COR-L47 (cell line): ENCODE measurements around the gene NPHP1.
"Not testable (repeated sequence)": the region's sequence is repeated elsewhere in the genome, so short reads cannot be mapped to it uniquely, and the experiment has no call there.

Experiments used
- DNase-seq: peaks from one replicate; lab custom pipeline; 2025; lab: John Stamatoyannopoulos, UW

Gene NPHP1

GRCh38 chr2:110197452-110197851 lies 7.4 kb downstream of the NPHP1 start:
- DNase-seq, result no peak

GRCh38 chr2:110190169-110190568 lies 14.6 kb downstream of the NPHP1 start:
- DNase-seq, result not testable (repeated sequence)

- no peak for DNase-seq
Observed at GRCh38 chr2:110182449-110182848, 22.4 kb downstream of the NPHP1 start.

- DNase-seq, result no peak
Observed at GRCh38 chr2:110180036-110180435, 24.8 kb downstream of the NPHP1 start.

- DNase-seq, result no peak
Observed at GRCh38 chr2:110173523-110173922, 31.3 kb downstream of the NPHP1 start.

GRCh38 chr2:110172506-110172905 lies 32.3 kb downstream of the NPHP1 start:
- no peak for DNase-seq

GRCh38 chr2:110170102-110170501 lies 34.7 kb downstream of the NPHP1 start:
- DNase-seq, result no peak

GRCh38 chr2:110167326-110168000 lies 37.4 kb downstream of the NPHP1 start:
- no peak for DNase-seq

- no peak for DNase-seq
Observed at GRCh38 chr2:110166266-110166665, 38.5 kb downstream of the NPHP1 start.

- peak; percentile 3 for DNase-seq
Observed at GRCh38 chr2:110157153-110157793, 47.5 kb downstream of the NPHP1 start.

GRCh38 chr2:110154828-110155227 lies 50.0 kb downstream of the NPHP1 start:
- not testable (repeated sequence) for DNase-seq

- not testable (repeated sequence) for DNase-seq
Observed at GRCh38 chr2:110154188-110154587, 50.6 kb downstream of the NPHP1 start.

- DNase-seq, result no peak
Observed at GRCh38 chr2:110153416-110153815, 51.4 kb downstream of the NPHP1 start.

GRCh38 chr2:110152943-110153342 lies 51.9 kb downstream of the NPHP1 start:
- no peak for DNase-seq

GRCh38 chr2:110149330-110150220 lies 55.2 kb downstream of the NPHP1 start:
- DNase-seq, result no peak

- DNase-seq, result no peak
Observed at GRCh38 chr2:110146945-110147332, 57.9 kb downstream of the NPHP1 start.

- DNase-seq, result no peak
Observed at GRCh38 chr2:110146183-110146944, 58.4 kb downstream of the NPHP1 start.

- DNase-seq, result no peak
Observed at GRCh38 chr2:110143982-110144381, 60.8 kb downstream of the NPHP1 start.

GRCh38 chr2:110140401-110140800 lies 64.4 kb downstream of the NPHP1 start:
- DNase-seq, result no peak

GRCh38 chr2:110134025-110134424 lies 70.8 kb downstream of the NPHP1 start:
- no peak for DNase-seq

- DNase-seq, result no peak
Observed at GRCh38 chr2:110131166-110131565, 73.6 kb downstream of the NPHP1 start.

GRCh38 chr2:110130757-110131156 lies 74.1 kb downstream of the NPHP1 start:
- no peak for DNase-seq
